ENCODE data around the gene LRP1B.

Gene LRP1B

GRCh38 chr2:141591787-141592186 is 539.0 kb downstream of the LRP1B start:
- DNase-seq (ENCODE audit: insufficient read length), result no peak
- TF ChIP-seq POLR2A (IDR thresholded peaks at IDR 0.05; ENCODE audit: low read depth, low read length) (no peak), POLR2AphosphoS5 (IDR thresholded peaks at IDR 0.05; ENCODE audit: low read depth, low read length) (no peak), TAF1 (IDR thresholded peaks at IDR 0.05; ENCODE audit: borderline replicate concordance, low read depth, low read length) (no peak)
- FAIRE-seq, result no peak

GRCh38 chr2:141590620-141591019 is 540.2 kb downstream of the LRP1B start:
- DNase-seq (ENCODE audit: insufficient read length) (no peak), FAIRE-seq (no peak)
- TF ChIP-seq POLR2AphosphoS5 (IDR thresholded peaks at IDR 0.05; ENCODE audit: low read depth, low read length), result no peak
- TF ChIP-seq TAF1 (IDR thresholded peaks at IDR 0.05; ENCODE audit: borderline replicate concordance, low read depth, low read length), result no peak
- no peak for TF ChIP-seq POLR2A (IDR thresholded peaks at IDR 0.05; ENCODE audit: low read depth, low read length)

GRCh38 chr2:141589314-141589713 is 541.5 kb downstream of the LRP1B start:
- TF ChIP-seq POLR2AphosphoS5 (IDR thresholded peaks at IDR 0.05; ENCODE audit: low read depth, low read length) (no peak), POLR2A (IDR thresholded peaks at IDR 0.05; ENCODE audit: low read depth, low read length) (no peak), TAF1 (IDR thresholded peaks at IDR 0.05; ENCODE audit: borderline replicate concordance, low read depth, low read length) (no peak)
- FAIRE-seq (no peak), DNase-seq (ENCODE audit: insufficient read length) (no peak)

GRCh38 chr2:141586985-141587384 is 543.8 kb downstream of the LRP1B start:
- FAIRE-seq, result no peak
- DNase-seq (ENCODE audit: insufficient read length), result no peak
- TF ChIP-seq TAF1 (IDR thresholded peaks at IDR 0.05; ENCODE audit: borderline replicate concordance, low read depth, low read length), result no peak
- TF ChIP-seq POLR2AphosphoS5 (IDR thresholded peaks at IDR 0.05; ENCODE audit: low read depth, low read length), result no peak
- TF ChIP-seq POLR2A (IDR thresholded peaks at IDR 0.05; ENCODE audit: low read depth, low read length), result no peak

- DNase-seq (ENCODE audit: insufficient read length) (no peak), FAIRE-seq (no peak)
- TF ChIP-seq TAF1 (IDR thresholded peaks at IDR 0.05; ENCODE audit: borderline replicate concordance, low read depth, low read length) (no peak), POLR2AphosphoS5 (IDR thresholded peaks at IDR 0.05; ENCODE audit: low read depth, low read length) (no peak), POLR2A (IDR thresholded peaks at IDR 0.05; ENCODE audit: low read depth, low read length) (no peak)
Observed at GRCh38 chr2:141582213-141582612, 548.6 kb downstream of the LRP1B start.

- FAIRE-seq (no peak), DNase-seq (ENCODE audit: insufficient read length) (no peak)
- TF ChIP-seq POLR2A (IDR thresholded peaks at IDR 0.05; ENCODE audit: low read depth, low read length), result no peak
- TF ChIP-seq TAF1 (IDR thresholded peaks at IDR 0.05; ENCODE audit: borderline replicate concordance, low read depth, low read length), result no peak
- no peak for TF ChIP-seq POLR2AphosphoS5 (IDR thresholded peaks at IDR 0.05; ENCODE audit: low read depth, low read length)
Observed at GRCh38 chr2:141579071-141579470, 551.7 kb downstream of the LRP1B start.

GRCh38 chr2:141570474-141571131 is 560.2 kb downstream of the LRP1B start:
- FAIRE-seq, result no peak
- TF ChIP-seq POLR2A (IDR thresholded peaks at IDR 0.05; ENCODE audit: low read depth, low read length) (no peak), POLR2AphosphoS5 (IDR thresholded peaks at IDR 0.05; ENCODE audit: low read depth, low read length) (no peak), TAF1 (IDR thresholded peaks at IDR 0.05; ENCODE audit: borderline replicate concordance, low read depth, low read length) (no peak)

GRCh38 chr2:141569941-141570340 is 560.9 kb downstream of the LRP1B start:
- TF ChIP-seq POLR2AphosphoS5 (IDR thresholded peaks at IDR 0.05; ENCODE audit: low read depth, low read length), result no peak
- TF ChIP-seq POLR2A (IDR thresholded peaks at IDR 0.05; ENCODE audit: low read depth, low read length), result no peak
- no peak for TF ChIP-seq TAF1 (IDR thresholded peaks at IDR 0.05; ENCODE audit: borderline replicate concordance, low read depth, low read length)
- FAIRE-seq, result no peak

More at GRCh38 chr2:141570474-141571131, 560.2 kb downstream of the LRP1B start:
- no peak for DNase-seq (ENCODE audit: insufficient read length)

GRCh38 chr2:141565597-141565996 is 565.2 kb downstream of the LRP1B start:
- DNase-seq (ENCODE audit: insufficient read length) (no peak), FAIRE-seq (no peak)
- TF ChIP-seq POLR2AphosphoS5 (IDR thresholded peaks at IDR 0.05; ENCODE audit: low read depth, low read length) (no peak), TAF1 (IDR thresholded peaks at IDR 0.05; ENCODE audit: borderline replicate concordance, low read depth, low read length) (no peak)

More at GRCh38 chr2:141569941-141570340, 560.9 kb downstream of the LRP1B start:
- no peak for DNase-seq (ENCODE audit: insufficient read length)

GRCh38 chr2:141560723-141561122 is 570.1 kb downstream of the LRP1B start:
- FAIRE-seq (no peak), DNase-seq (ENCODE audit: insufficient read length) (no peak)
- TF ChIP-seq POLR2A (IDR thresholded peaks at IDR 0.05; ENCODE audit: low read depth, low read length) (no peak), POLR2AphosphoS5 (IDR thresholded peaks at IDR 0.05; ENCODE audit: low read depth, low read length) (no peak)

GRCh38 chr2:141557329-141558095 is 573.3 kb downstream of the LRP1B start:
- TF ChIP-seq POLR2AphosphoS5 (IDR thresholded peaks at IDR 0.05; ENCODE audit: low read depth, low read length) (no peak), TAF1 (IDR thresholded peaks at IDR 0.05; ENCODE audit: borderline replicate concordance, low read depth, low read length) (no peak), POLR2A (IDR thresholded peaks at IDR 0.05; ENCODE audit: low read depth, low read length) (no peak)
- FAIRE-seq (no peak), DNase-seq (ENCODE audit: insufficient read length) (no peak)
